ENCODE measurements around the gene DGKG.

The DGKG gene

GRCh38 chr3:186169379-186169778 lies 192.7 kb downstream of the DGKG start:
- TF ChIP-seq POU2F2 (IDR thresholded peaks at IDR 0.05; ENCODE audit: low read depth, low read length) (no peak), POLR2AphosphoS5 (IDR thresholded peaks at IDR 0.05; ENCODE audit: low read depth, low read length) (no peak), PAX5 (IDR thresholded peaks at IDR 0.05; ENCODE audit: insufficient read depth, low read length, severe bottlenecking) (no peak), POLR2A (IDR thresholded peaks at IDR 0.05; ENCODE audit: low read depth, low read length) (no peak), SPI1 (IDR thresholded peaks at IDR 0.05; ENCODE audit: low read depth, low read length) (no peak), TAF1 (IDR thresholded peaks at IDR 0.05; ENCODE audit: low read depth, low read length) (no peak)
- DNase-seq (ENCODE audit: insufficient read length, low spot score) (no peak), FAIRE-seq (no peak)

- DNase-seq (ENCODE audit: insufficient read length, low spot score) = no peak
- TF ChIP-seq PAX5 (IDR thresholded peaks at IDR 0.05; ENCODE audit: insufficient read depth, low read length, severe bottlenecking) = no peak
- no peak for TF ChIP-seq TAF1 (IDR thresholded peaks at IDR 0.05; ENCODE audit: low read depth, low read length)
- no peak for TF ChIP-seq POLR2A (IDR thresholded peaks at IDR 0.05; ENCODE audit: low read depth, low read length)
- no peak for TF ChIP-seq POLR2AphosphoS5 (IDR thresholded peaks at IDR 0.05; ENCODE audit: low read depth, low read length)
- no peak for TF ChIP-seq POU2F2 (IDR thresholded peaks at IDR 0.05; ENCODE audit: low read depth, low read length)
- no peak for TF ChIP-seq SPI1 (IDR thresholded peaks at IDR 0.05; ENCODE audit: low read depth, low read length)
- FAIRE-seq = no peak
These were observed 193.1 kb downstream of the DGKG start for GRCh38 chr3:186168976-186169375.

- TF ChIP-seq POU2F2 (IDR thresholded peaks at IDR 0.05; ENCODE audit: low read depth, low read length) (no peak), TAF1 (IDR thresholded peaks at IDR 0.05; ENCODE audit: low read depth, low read length) (no peak)
- FAIRE-seq = peak; percentile 40
These were observed 194.2 kb downstream of the DGKG start for GRCh38 chr3:186167646-186168395.

GRCh38 chr3:186166491-186167288 lies 195.3 kb downstream of the DGKG start:
- DNase-seq (ENCODE audit: insufficient read length, low spot score) = no peak
- FAIRE-seq = no peak
- TF ChIP-seq POU2F2 (IDR thresholded peaks at IDR 0.05; ENCODE audit: low read depth, low read length) = no peak
- TF ChIP-seq PAX5 (IDR thresholded peaks at IDR 0.05; ENCODE audit: insufficient read depth, low read length, severe bottlenecking) = no peak
- no peak for TF ChIP-seq TAF1 (IDR thresholded peaks at IDR 0.05; ENCODE audit: low read depth, low read length)
- no peak for TF ChIP-seq SPI1 (IDR thresholded peaks at IDR 0.05; ENCODE audit: low read depth, low read length)
- no peak for TF ChIP-seq POLR2AphosphoS5 (IDR thresholded peaks at IDR 0.05; ENCODE audit: low read depth, low read length)
- no peak for TF ChIP-seq POLR2A (IDR thresholded peaks at IDR 0.05; ENCODE audit: low read depth, low read length)

More at GRCh38 chr3:186167646-186168395, 194.2 kb downstream of the DGKG start:
- DNase-seq (ENCODE audit: insufficient read length, low spot score) = no peak

- no peak for DNase-seq (ENCODE audit: insufficient read length, low spot score)
- TF ChIP-seq POU2F2 (IDR thresholded peaks at IDR 0.05; ENCODE audit: low read depth, low read length) (no peak), POLR2A (IDR thresholded peaks at IDR 0.05; ENCODE audit: low read depth, low read length) (no peak), POLR2AphosphoS5 (IDR thresholded peaks at IDR 0.05; ENCODE audit: low read depth, low read length) (no peak), SPI1 (IDR thresholded peaks at IDR 0.05; ENCODE audit: low read depth, low read length) (no peak), PAX5 (IDR thresholded peaks at IDR 0.05; ENCODE audit: insufficient read depth, low read length, severe bottlenecking) (no peak), TAF1 (IDR thresholded peaks at IDR 0.05; ENCODE audit: low read depth, low read length) (no peak)
- FAIRE-seq = no peak
These were observed 196.0 kb downstream of the DGKG start for GRCh38 chr3:186166036-186166435.

- TF ChIP-seq SPI1 (IDR thresholded peaks at IDR 0.05; ENCODE audit: low read depth, low read length) = no peak
- TF ChIP-seq TAF1 (IDR thresholded peaks at IDR 0.05; ENCODE audit: low read depth, low read length) = no peak
- TF ChIP-seq POU2F2 (IDR thresholded peaks at IDR 0.05; ENCODE audit: low read depth, low read length) = no peak
- no peak for TF ChIP-seq PAX5 (IDR thresholded peaks at IDR 0.05; ENCODE audit: insufficient read depth, low read length, severe bottlenecking)
- FAIRE-seq (no peak), DNase-seq (ENCODE audit: insufficient read length, low spot score) (no peak)
These were observed 196.7 kb downstream of the DGKG start for GRCh38 chr3:186165331-186165730.

- FAIRE-seq = no peak
- TF ChIP-seq POLR2A (IDR thresholded peaks at IDR 0.05; ENCODE audit: low read depth, low read length) (no peak), TAF1 (IDR thresholded peaks at IDR 0.05; ENCODE audit: low read depth, low read length) (no peak), PAX5 (IDR thresholded peaks at IDR 0.05; ENCODE audit: insufficient read depth, low read length, severe bottlenecking) (no peak), SPI1 (IDR thresholded peaks at IDR 0.05; ENCODE audit: low read depth, low read length) (no peak), POLR2AphosphoS5 (IDR thresholded peaks at IDR 0.05; ENCODE audit: low read depth, low read length) (no peak), POU2F2 (IDR thresholded peaks at IDR 0.05; ENCODE audit: low read depth, low read length) (no peak)
- no peak for DNase-seq (ENCODE audit: insufficient read length, low spot score)
These were observed 197.3 kb downstream of the DGKG start for GRCh38 chr3:186164696-186165095.

- FAIRE-seq = peak; percentile 59
These were observed 199.8 kb downstream of the DGKG start for GRCh38 chr3:186162221-186162620.

GRCh38 chr3:186160691-186161243 lies 201.3 kb downstream of the DGKG start:
- no peak for FAIRE-seq
- TF ChIP-seq SPI1 (IDR thresholded peaks at IDR 0.05; ENCODE audit: low read depth, low read length) = no peak
- TF ChIP-seq POLR2A (IDR thresholded peaks at IDR 0.05; ENCODE audit: low read depth, low read length) = no peak
- TF ChIP-seq PAX5 (IDR thresholded peaks at IDR 0.05; ENCODE audit: insufficient read depth, low read length, severe bottlenecking) = no peak
- TF ChIP-seq POU2F2 (IDR thresholded peaks at IDR 0.05; ENCODE audit: low read depth, low read length) = no peak
- no peak for TF ChIP-seq POLR2AphosphoS5 (IDR thresholded peaks at IDR 0.05; ENCODE audit: low read depth, low read length)
- TF ChIP-seq TAF1 (IDR thresholded peaks at IDR 0.05; ENCODE audit: low read depth, low read length) = no peak
- no peak for DNase-seq (ENCODE audit: insufficient read length, low spot score)

More at GRCh38 chr3:186162221-186162620, 199.8 kb downstream of the DGKG start:
- no peak for DNase-seq (ENCODE audit: insufficient read length, low spot score)
- no peak for TF ChIP-seq TAF1 (IDR thresholded peaks at IDR 0.05; ENCODE audit: low read depth, low read length)
- peak; percentile 95 for TF ChIP-seq SPI1 (IDR thresholded peaks at IDR 0.05; ENCODE audit: low read depth, low read length)
